Middle frontal gyrus (tissue), 1 donor: ENCODE data around the gene PTPRC.

ENCODE experiments used
- DNase-seq: peaks from one replicate; pipeline ENCODE4 v3.0.0-alpha.2; 2015; ENCODE audit warnings: low spot score; ENCODE audit errors: extremely low spot score

PTPRC gene

GRCh38 chr1:198619375-198620140 is 19.3 kb upstream of the PTPRC start:
- no peak for DNase-seq

- no peak for DNase-seq
Measured at GRCh38 chr1:198620218-198620617, 18.6 kb upstream of the PTPRC start.

GRCh38 chr1:198620951-198621824 is 17.7 kb upstream of the PTPRC start:
- no peak for DNase-seq

- no peak for DNase-seq
Measured at GRCh38 chr1:198622001-198622400, 16.8 kb upstream of the PTPRC start.

GRCh38 chr1:198623752-198624647 is 14.8 kb upstream of the PTPRC start:
- DNase-seq: no peak

- DNase-seq: no peak
Measured at GRCh38 chr1:198624648-198624980, 14.2 kb upstream of the PTPRC start.

GRCh38 chr1:198627436-198628066 is 11.3 kb upstream of the PTPRC start:
- DNase-seq: no peak

GRCh38 chr1:198628067-198628455 is 10.8 kb upstream of the PTPRC start:
- DNase-seq: no peak

GRCh38 chr1:198629610-198630009 is 9.2 kb upstream of the PTPRC start:
- DNase-seq: no peak

- no peak for DNase-seq
Measured at GRCh38 chr1:198630863-198631262, 8.0 kb upstream of the PTPRC start.

- DNase-seq: no peak
Measured at GRCh38 chr1:198631292-198631691, 7.5 kb upstream of the PTPRC start.

- no peak for DNase-seq
Measured at GRCh38 chr1:198632007-198632406, 6.8 kb upstream of the PTPRC start.

GRCh38 chr1:198633675-198634121 is 5.1 kb upstream of the PTPRC start:
- no peak for DNase-seq

- DNase-seq: no peak
Measured at GRCh38 chr1:198635964-198636363, 2.9 kb upstream of the PTPRC start.

- no peak for DNase-seq
Measured at GRCh38 chr1:198636391-198636790, 2.4 kb upstream of the PTPRC start.

- DNase-seq: no peak
Measured at GRCh38 chr1:198637157-198637556, 1.7 kb upstream of the PTPRC start.

- DNase-seq: no peak
Measured at GRCh38 chr1:198637916-198638437, 863 bp upstream of the PTPRC start.

GRCh38 chr1:198638441-198638840 is 399 bp upstream of the PTPRC start:
- DNase-seq: no peak

GRCh38 chr1:198639671-198640143 is 867 bp downstream of the PTPRC start:
- DNase-seq: no peak

GRCh38 chr1:198640174-198640573 is 1.3 kb downstream of the PTPRC start:
- DNase-seq: no peak

GRCh38 chr1:198641501-198641900 is 2.7 kb downstream of the PTPRC start:
- DNase-seq: no peak
